Measurements from ENCODE around the gene IP6K1.
A peak's percentile ranks its signal among the peaks of the same experiment; 100 is the strongest.
"Not testable (repeated sequence)": the region's sequence is repeated elsewhere in the genome, so short reads cannot be mapped to it uniquely, and the experiment has no call there.

IP6K1 gene

GRCh38 chr3:49705390-49705960, 80.9 kb downstream of the IP6K1 start:
- no peak for DNase-seq

- no peak for DNase-seq
Measured at GRCh38 chr3:49704629-49705028, 81.7 kb downstream of the IP6K1 start.

- DNase-seq: no peak
Measured at GRCh38 chr3:49703956-49704355, 82.4 kb downstream of the IP6K1 start.

GRCh38 chr3:49703443-49703927, 82.9 kb downstream of the IP6K1 start:
- peak; percentile 8 for DNase-seq

- no peak for DNase-seq
Measured at GRCh38 chr3:49702672-49703071, 83.7 kb downstream of the IP6K1 start.

GRCh38 chr3:49701388-49702077, 84.8 kb downstream of the IP6K1 start:
- no peak for DNase-seq

- DNase-seq: no peak
Measured at GRCh38 chr3:49700453-49701128, 85.8 kb downstream of the IP6K1 start.

- no peak for DNase-seq
Measured at GRCh38 chr3:49700014-49700413, 86.3 kb downstream of the IP6K1 start.

- no peak for DNase-seq
Measured at GRCh38 chr3:49699281-49699979, 86.9 kb downstream of the IP6K1 start.

- DNase-seq: not testable (repeated sequence)
Measured at GRCh38 chr3:49695350-49696015, 90.9 kb downstream of the IP6K1 start.

GRCh38 chr3:49694409-49695070, 91.8 kb downstream of the IP6K1 start:
- not testable (repeated sequence) for DNase-seq

- not testable (repeated sequence) for DNase-seq
Measured at GRCh38 chr3:49691481-49691880, 94.9 kb downstream of the IP6K1 start.

- DNase-seq: not testable (repeated sequence)
Measured at GRCh38 chr3:49690856-49691255, 95.5 kb downstream of the IP6K1 start.

- not testable (repeated sequence) for DNase-seq
Measured at GRCh38 chr3:49689908-49690624, 96.3 kb downstream of the IP6K1 start.

GRCh38 chr3:49689046-49689907, 97.1 kb downstream of the IP6K1 start, which contains the start of the genes MST1 and RNF123:
MST1 (minus strand) TSS chr3:49689474; CDS start chr3:49688691, 783 bp downstream.
RNF123 (plus strand) TSS chr3:49689557; CDS start chr3:49691166, 1,609 bp downstream.
- DNase-seq: no peak

- DNase-seq: not testable (repeated sequence)
Measured at GRCh38 chr3:49688338-49689045, 97.8 kb downstream of the IP6K1 start.

GRCh38 chr3:49687424-49687795, 98.9 kb downstream of the IP6K1 start:
- not testable (repeated sequence) for DNase-seq

- DNase-seq: not testable (repeated sequence)
Measured at GRCh38 chr3:49686769-49687423, 99.4 kb downstream of the IP6K1 start.

- not testable (repeated sequence) for DNase-seq
Measured at GRCh38 chr3:49686346-49686745, 100.0 kb downstream of the IP6K1 start.

Measured in NCI-H2171 (cell line).